Measurements from ENCODE around the gene NR6A1. TPM values are rescaled to one million over a fixed set of nuclear protein-coding genes. Genes with fewer than 3 reads are reported as not detected.

Gene NR6A1
- total RNA-seq, 1 donor from 2014 or later, result 63.8 TPM

DNA sequence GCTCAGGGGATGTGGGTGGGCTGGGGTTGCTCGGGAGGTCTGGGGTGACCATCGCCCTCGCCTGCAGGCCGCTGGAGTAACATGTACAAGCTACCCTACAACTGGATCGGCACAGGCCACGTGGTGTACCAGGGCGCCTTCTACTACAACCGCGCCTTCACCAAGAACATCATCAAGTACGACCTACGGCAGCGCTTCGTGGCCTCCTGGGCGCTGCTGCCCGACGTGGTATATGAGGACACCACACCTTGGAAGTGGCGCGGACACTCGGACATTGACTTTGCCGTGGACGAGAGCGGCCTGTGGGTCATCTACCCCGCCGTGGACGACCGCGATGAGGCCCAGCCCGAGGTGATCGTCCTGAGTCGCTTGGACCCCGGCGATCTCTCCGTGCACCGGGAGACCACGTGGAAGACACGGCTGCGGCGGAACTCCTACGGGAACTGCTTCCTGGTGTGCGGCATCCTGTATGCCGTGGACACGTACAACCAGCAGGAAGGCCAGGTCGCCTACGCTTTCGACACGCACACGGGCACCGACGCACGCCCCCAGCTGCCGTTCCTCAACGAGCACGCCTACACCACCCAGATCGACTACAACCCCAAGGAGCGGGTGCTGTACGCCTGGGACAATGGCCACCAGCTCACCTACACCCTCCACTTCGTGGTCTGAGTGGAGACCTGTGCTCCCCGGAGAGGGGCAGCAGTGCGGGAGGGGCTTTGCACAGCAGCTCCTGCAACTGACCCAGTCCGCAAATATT lies 38.8 kb upstream of the NR6A1 start:
- H3K27ac Mint-ChIP-seq (ENCODE audit: unreplicated experiment), result no peak overlapping the region
- peaks cover 8% of the 10 kb centered on the region for H3K27me3 Mint-ChIP-seq (ENCODE audit: unreplicated experiment)
- H3K9me3 Mint-ChIP-seq (ENCODE audit: unreplicated experiment), result no peaks in the 10 kb centered on the region
- no peaks in the 10 kb centered on the region for H3K36me3 Mint-ChIP-seq (ENCODE audit: low read depth, unreplicated experiment)
- peaks cover 5% of the 10 kb centered on the region for H3K4me1 Mint-ChIP-seq (ENCODE audit: unreplicated experiment)
- TF ChIP-seq, protein P1, sequence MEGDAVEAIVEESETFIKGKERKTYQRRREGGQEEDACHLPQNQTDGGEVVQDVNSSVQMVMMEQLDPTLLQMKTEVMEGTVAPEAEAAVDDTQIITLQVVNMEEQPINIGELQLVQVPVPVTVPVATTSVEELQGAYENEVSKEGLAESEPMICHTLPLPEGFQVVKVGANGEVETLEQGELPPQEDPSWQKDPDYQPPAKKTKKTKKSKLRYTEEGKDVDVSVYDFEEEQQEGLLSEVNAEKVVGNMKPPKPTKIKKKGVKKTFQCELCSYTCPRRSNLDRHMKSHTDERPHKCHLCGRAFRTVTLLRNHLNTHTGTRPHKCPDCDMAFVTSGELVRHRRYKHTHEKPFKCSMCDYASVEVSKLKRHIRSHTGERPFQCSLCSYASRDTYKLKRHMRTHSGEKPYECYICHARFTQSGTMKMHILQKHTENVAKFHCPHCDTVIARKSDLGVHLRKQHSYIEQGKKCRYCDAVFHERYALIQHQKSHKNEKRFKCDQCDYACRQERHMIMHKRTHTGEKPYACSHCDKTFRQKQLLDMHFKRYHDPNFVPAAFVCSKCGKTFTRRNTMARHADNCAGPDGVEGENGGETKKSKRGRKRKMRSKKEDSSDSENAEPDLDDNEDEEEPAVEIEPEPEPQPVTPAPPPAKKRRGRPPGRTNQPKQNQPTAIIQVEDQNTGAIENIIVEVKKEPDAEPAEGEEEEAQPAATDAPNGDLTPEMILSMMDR (IDR thresholded peaks at IDR 0.05; ENCODE audit: unreplicated experiment), result no peak
- no peak overlapping the region for H3K4me3 Mint-ChIP-seq (ENCODE audit: unreplicated experiment)
- no peak for DNase-seq (ENCODE audit: low spot score)

- H3K4me1 Mint-ChIP-seq (ENCODE audit: unreplicated experiment), result peaks cover 5% of the 10 kb centered on the region
- H3K4me3 Mint-ChIP-seq (ENCODE audit: unreplicated experiment), result no peak overlapping the region
- no peaks in the 10 kb centered on the region for H3K36me3 Mint-ChIP-seq (ENCODE audit: low read depth, unreplicated experiment)
- TF ChIP-seq, protein P1 (IDR thresholded peaks at IDR 0.05; ENCODE audit: unreplicated experiment), result no peak
- H3K27ac Mint-ChIP-seq (ENCODE audit: unreplicated experiment), result no peak overlapping the region
- no peaks in the 10 kb centered on the region for H3K9me3 Mint-ChIP-seq (ENCODE audit: unreplicated experiment)
- peaks cover 8% of the 10 kb centered on the region for H3K27me3 Mint-ChIP-seq (ENCODE audit: unreplicated experiment)
- DNase-seq (ENCODE audit: low spot score), result no peak
Observed at GRCh38 chr9:124809211-124809610, 38.1 kb upstream of the NR6A1 start.

DNA sequence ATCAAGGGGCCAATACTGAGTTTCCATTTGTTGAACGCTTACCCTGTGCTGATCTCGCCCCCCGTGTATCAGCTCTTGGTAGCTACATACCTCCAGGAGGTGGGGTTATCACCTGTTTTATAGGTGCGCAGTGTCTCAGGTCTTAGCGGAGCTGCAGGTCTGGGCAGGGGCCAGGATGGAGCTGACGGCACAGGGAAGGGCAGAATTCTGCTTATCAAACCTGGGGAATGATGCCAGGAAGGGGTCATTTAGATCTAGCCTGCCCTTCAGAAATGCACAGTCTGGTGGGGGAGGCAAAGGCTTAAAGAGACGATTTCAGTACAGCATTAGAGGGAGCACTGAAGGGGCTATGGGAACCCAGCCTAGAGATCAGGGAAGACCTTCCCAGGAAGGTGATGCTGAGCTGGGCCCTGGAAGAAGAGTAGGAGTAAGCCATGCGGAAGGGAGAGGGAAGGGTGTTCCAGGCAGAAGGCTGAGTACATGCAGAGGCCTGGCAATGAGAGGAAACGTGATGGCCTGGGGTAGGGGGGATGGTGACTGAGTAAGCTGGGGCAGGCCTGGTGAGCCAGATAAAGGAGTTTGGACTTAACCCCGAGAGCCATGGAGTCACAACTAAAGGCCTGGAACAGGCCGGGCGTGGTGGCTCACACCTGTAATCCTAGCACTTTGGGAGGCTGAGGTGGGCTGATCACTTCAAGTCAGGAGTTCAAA lies 37.3 kb upstream of the NR6A1 start:
- Mint-ChIP-seq H3K27me3 (ENCODE audit: unreplicated experiment) (peaks cover 8% of the 10 kb centered on the region), H3K4me1 (ENCODE audit: unreplicated experiment) (peaks cover 5% of the 10 kb centered on the region), H3K9me3 (ENCODE audit: unreplicated experiment) (no peaks in the 10 kb centered on the region), H3K27ac (ENCODE audit: unreplicated experiment) (no peak overlapping the region), H3K4me3 (ENCODE audit: unreplicated experiment) (no peak overlapping the region), H3K36me3 (ENCODE audit: low read depth, unreplicated experiment) (no peaks in the 10 kb centered on the region)
- no peak for DNase-seq (ENCODE audit: low spot score)
- TF ChIP-seq, protein P1 (IDR thresholded peaks at IDR 0.05; ENCODE audit: unreplicated experiment), result no peak

DNA sequence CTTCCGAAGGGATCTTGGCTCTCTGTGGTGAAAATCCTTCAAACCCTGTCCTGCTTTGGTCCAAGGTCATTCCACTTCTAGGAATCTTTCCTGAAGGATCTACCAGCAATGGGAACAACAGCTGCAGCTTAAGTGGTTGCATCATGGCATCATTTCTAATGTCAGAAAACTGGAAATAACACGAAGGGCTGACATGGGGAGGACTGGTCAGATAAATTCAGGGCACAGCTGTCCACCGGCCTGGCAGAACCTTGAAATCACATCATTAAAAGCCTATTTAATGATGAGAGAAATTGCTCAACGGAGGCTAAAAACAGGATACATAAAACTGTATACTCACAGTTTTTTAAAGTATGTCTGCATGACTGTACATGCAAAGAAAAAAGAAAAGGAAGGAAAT lies 34.1 kb upstream of the NR6A1 start:
- DNase-seq (ENCODE audit: low spot score), result no peak
- H3K36me3 Mint-ChIP-seq (ENCODE audit: low read depth, unreplicated experiment), result no peaks in the 10 kb centered on the region
- peaks cover 6% of the 10 kb centered on the region for H3K27me3 Mint-ChIP-seq (ENCODE audit: unreplicated experiment)
- H3K9me3 Mint-ChIP-seq (ENCODE audit: unreplicated experiment), result no peaks in the 10 kb centered on the region
- peaks cover 11% of the 10 kb centered on the region for H3K4me1 Mint-ChIP-seq (ENCODE audit: unreplicated experiment)
- no peak overlapping the region for H3K27ac Mint-ChIP-seq (ENCODE audit: unreplicated experiment)
- TF ChIP-seq, protein P1 (IDR thresholded peaks at IDR 0.05; ENCODE audit: unreplicated experiment), result no peak
- no peak overlapping the region for H3K4me3 Mint-ChIP-seq (ENCODE audit: unreplicated experiment)

DNA sequence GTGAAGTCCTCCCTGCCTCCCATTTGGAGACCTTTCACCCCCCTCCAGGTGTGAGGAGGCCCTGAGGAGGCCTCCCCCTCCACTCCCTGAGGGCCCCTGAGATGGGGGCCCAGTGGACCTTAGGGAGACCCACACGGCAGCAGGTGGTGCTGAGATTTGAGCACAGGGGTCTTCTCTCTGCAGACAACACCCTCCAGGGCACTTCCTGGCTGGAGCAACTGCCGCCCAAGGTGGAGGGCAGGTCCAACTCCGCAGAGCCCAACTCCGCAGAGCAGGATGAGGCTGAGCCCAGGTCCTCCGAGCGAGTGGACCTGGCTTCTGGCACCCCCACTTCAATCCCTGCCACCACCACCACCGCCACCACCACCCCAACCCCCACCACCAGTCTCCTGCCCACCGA lies 32.8 kb upstream of the NR6A1 start:
- no peaks in the 10 kb centered on the region for H3K36me3 Mint-ChIP-seq (ENCODE audit: low read depth, unreplicated experiment)

More for the DNA sequence above, 32.8 kb upstream of the NR6A1 start:
- H3K9me3 Mint-ChIP-seq (ENCODE audit: unreplicated experiment), result no peaks in the 10 kb centered on the region
- no peak for DNase-seq (ENCODE audit: low spot score)
- H3K27ac Mint-ChIP-seq (ENCODE audit: unreplicated experiment), result no peak overlapping the region
- peaks cover 11% of the 10 kb centered on the region for H3K4me1 Mint-ChIP-seq (ENCODE audit: unreplicated experiment)
- H3K4me3 Mint-ChIP-seq (ENCODE audit: unreplicated experiment), result no peak overlapping the region
- TF ChIP-seq, protein P1 (IDR thresholded peaks at IDR 0.05; ENCODE audit: unreplicated experiment), result no peak
- H3K27me3 Mint-ChIP-seq (ENCODE audit: unreplicated experiment), result peaks cover 6% of the 10 kb centered on the region

Measured in endothelial cell (in vitro differentiated cells).